AG04450 (cell line): ENCODE measurements around the gene MAP7D1. TPM values are rescaled to one million over a fixed set of nuclear protein-coding genes. Genes with fewer than 3 reads are reported as not detected.
"Not testable (repeated sequence)": the region's sequence is repeated elsewhere in the genome, so short reads cannot be mapped to it uniquely, and the experiment has no call there.

Experiments
- CTCF ChIA-PET: fragments of 300-600, 350-600 bp; formaldehyde crosslinking; extraction: SDS; loops from one replicate; lab custom pipeline; 2022; ENCODE audit warnings: antibody characterized with exemption, inconsistent platforms; lab: Charles Lee
- POLR2A ChIA-PET: fragments of 350-600 bp; formaldehyde crosslinking; extraction: SDS; loops from one replicate; lab custom pipeline; 2021; ENCODE audit warnings: antibody characterized with exemption, inconsistent platforms; lab: Yijun Ruan, JAX
- DNase-seq: peaks from one replicate; pipeline ENCODE4 v3.0.0-alpha.2; 2011; ENCODE audit warnings: low read depth, low spot score
- H3K27ac ChIP-seq: one replicate; pipeline ENCODE4 v1.5.1; 2012; ENCODE audit warnings: low read depth, low read length, control low read depth
- H3K27me3 ChIP-seq: one replicate; pipeline ENCODE4 v1.6.0; 2012; ENCODE audit warnings: low read length; ENCODE audit not compliant: control insufficient read depth, insufficient read depth
- H3K4me3 ChIP-seq: 2 replicates; pipeline ENCODE4 v1.5.1; 2011; ENCODE audit warnings: mild to moderate bottlenecking, low read depth, low read length, control low read depth
- H3K9me3 ChIP-seq: 2 replicates; pipeline ENCODE4 v1.5.1; 2012; ENCODE audit warnings: low read length; ENCODE audit not compliant: control insufficient read depth, insufficient read depth
- polyA plus RNA-seq: library from polyadenylated mRNA; depleted of rRNA; stranded (reverse); fragments of >200 nt; gene quantifications from 2 replicates; pipeline ENCODE4 v1.2.3, GENCODE V29; 2011
- TF ChIP-seq, protein P1 (sequence below): IDR thresholded peaks from 2 replicates; pipeline ENCODE4 v1.5.1; 2011; ENCODE audit warnings: low read depth, low read length, control low read depth, inconsistent platforms

Gene MAP7D1
- polyA plus RNA-seq, 1 experiment = 23.4 TPM

- no peaks in the 10 kb centered on the region for H3K27me3 ChIP-seq
- TF ChIP-seq, protein P1, sequence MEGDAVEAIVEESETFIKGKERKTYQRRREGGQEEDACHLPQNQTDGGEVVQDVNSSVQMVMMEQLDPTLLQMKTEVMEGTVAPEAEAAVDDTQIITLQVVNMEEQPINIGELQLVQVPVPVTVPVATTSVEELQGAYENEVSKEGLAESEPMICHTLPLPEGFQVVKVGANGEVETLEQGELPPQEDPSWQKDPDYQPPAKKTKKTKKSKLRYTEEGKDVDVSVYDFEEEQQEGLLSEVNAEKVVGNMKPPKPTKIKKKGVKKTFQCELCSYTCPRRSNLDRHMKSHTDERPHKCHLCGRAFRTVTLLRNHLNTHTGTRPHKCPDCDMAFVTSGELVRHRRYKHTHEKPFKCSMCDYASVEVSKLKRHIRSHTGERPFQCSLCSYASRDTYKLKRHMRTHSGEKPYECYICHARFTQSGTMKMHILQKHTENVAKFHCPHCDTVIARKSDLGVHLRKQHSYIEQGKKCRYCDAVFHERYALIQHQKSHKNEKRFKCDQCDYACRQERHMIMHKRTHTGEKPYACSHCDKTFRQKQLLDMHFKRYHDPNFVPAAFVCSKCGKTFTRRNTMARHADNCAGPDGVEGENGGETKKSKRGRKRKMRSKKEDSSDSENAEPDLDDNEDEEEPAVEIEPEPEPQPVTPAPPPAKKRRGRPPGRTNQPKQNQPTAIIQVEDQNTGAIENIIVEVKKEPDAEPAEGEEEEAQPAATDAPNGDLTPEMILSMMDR = no peak
- no peak for DNase-seq
- peak overlapping the region; percentile 94 for H3K4me3 ChIP-seq
- ChIA-PET POLR2A (interaction anchor here (0.9 to 2.4 kb wide), 5 partner anchors 13 to 129 kb away, joined by 3 to 9 read pairs (median 5); partner anchors contain the start of gene THRAP3), CTCF (interaction anchor here (1.2 to 1.8 kb wide), 2 partner anchors 129 to 144 kb away, joined by 3 to 4 read pairs; no protein-coding TSS in a partner anchor)
- H3K27ac ChIP-seq = peak overlapping the region; percentile 65
- H3K9me3 ChIP-seq = no peaks in the 10 kb centered on the region; the same call in 1 of the 2 replicates
Measured at GRCh38 chr1:36156329-36157114, 562 bp downstream of the MAP7D1 start.

DNA sequence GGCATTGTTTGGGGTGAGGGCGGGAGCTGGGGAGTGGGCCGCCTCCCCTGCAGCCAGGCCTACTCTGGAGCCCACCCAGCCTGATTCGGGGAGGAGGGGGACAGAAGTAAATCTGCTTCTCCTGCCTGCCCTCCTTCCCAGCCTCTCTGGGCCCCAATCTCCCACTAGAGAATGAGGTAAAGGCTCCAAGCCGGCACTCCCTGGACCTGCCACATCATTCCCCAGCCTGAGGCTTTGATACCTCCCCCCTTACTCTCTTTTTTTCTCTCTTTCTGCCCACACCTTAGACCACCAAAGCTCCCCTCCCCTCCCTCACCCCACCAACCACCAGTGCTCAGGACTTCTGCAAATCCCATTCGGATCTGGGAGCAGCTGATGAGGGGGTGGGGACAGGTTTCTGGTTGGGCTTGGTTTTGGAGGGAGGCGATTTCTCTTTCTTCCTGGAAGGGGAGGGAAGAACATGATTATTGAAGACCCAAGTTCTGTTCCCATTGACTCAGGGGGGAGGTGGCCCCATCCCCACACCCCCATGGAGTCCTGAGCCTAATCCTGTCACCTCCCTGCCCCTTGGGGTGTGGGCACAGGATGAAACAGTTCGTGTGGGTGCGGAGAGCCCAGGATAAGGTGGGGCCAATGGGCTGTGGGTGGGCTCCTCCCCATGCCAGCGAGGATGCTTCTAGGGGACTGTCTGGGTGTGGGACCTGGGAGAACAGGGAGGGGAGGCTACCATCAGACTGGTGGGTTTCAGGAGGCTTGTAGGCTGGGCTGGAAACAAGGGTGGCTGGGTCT is 1.3 kb downstream of the MAP7D1 start:
- Histone ChIP-seq H3K27me3 (no peaks in the 10 kb centered on the region), H3K4me3 (peak overlapping the region; percentile 94), H3K27ac (peak overlapping the region; percentile 65), H3K9me3 (no peaks in the 10 kb centered on the region; the same call in 1 of the 2 replicates)
- TF ChIP-seq, protein P1 = no peak
- ChIA-PET CTCF (interaction anchor here (1.8 kb wide), 1 partner anchor 128 kb away, joined by 4 read pairs; no protein-coding TSS in a partner anchor), POLR2A (interaction anchor here (0.6 to 2.4 kb wide), 6 partner anchors 9 to 129 kb away, joined by 3 to 9 read pairs (median 4); partner anchors contain the start of gene THRAP3)
- no peak for DNase-seq

- ChIA-PET POLR2A (interaction anchor here (0.6 to 1.7 kb wide), 4 partner anchors 8 to 128 kb away, joined by 3 to 8 read pairs (median 4); partner anchors contain the start of gene THRAP3), CTCF (no interaction called here)
Measured at GRCh38 chr1:36157973-36158826, 2.2 kb downstream of the MAP7D1 start.

DNA sequence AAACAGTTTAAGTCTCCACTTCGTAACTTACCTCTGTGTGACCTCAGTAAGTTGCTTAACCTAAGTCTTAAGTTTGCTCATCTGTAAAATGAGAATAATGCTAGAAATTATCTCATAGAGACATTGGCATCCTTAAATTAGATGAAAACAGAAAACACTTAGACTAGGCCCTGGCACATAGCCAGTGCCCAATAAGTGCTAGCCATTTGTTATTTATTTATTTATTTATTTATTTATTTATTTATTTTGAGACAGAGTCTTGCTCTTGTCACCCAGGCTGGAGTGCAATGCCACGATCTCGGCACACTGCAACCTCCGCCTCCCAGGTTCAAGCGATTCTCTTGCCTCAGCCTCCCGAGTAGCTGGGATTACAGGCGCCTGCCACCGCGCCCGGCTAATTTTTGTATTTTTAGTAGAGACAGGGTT is 2.9 kb downstream of the MAP7D1 start:
- ChIA-PET POLR2A (interaction anchor here (1.1 kb wide), 1 partner anchor 65 kb away, joined by 3 read pairs; the partner anchor contains the start of gene THRAP3), CTCF (interaction anchor here (0.6 kb wide), 1 partner anchor 12 kb away, joined by 6 read pairs; no protein-coding TSS in a partner anchor)
- not testable (repeated sequence) for DNase-seq, H3K27me3 ChIP-seq, H3K27ac ChIP-seq, H3K9me3 ChIP-seq
- H3K4me3 ChIP-seq = peak overlapping the region; percentile 94

More at GRCh38 chr1:36157973-36158826, 2.2 kb downstream of the MAP7D1 start:
- Histone ChIP-seq H3K27me3 (no peaks in the 10 kb centered on the region), H3K27ac (peak overlapping the region; percentile 65), H3K9me3 (no peaks in the 10 kb centered on the region; the same call in 1 of the 2 replicates), H3K4me3 (peak overlapping the region; percentile 94)
- DNase-seq = no peak
- TF ChIP-seq, protein P1 = no peak
